T47D (cell line): ENCODE measurements around the gene RHEX.
"Not testable (repeated sequence)": the region's sequence is repeated elsewhere in the genome, so short reads cannot be mapped to it uniquely, and the experiment has no call there.

Experiments
- DNase-seq, 2 experiments: peaks; one replicate each; pipeline versions ENCODE4 v3.0.0 to v3.0.0-alpha.2; 2011 to 2012; ENCODE audit warnings: low read depth in 1 of 2, low spot score in 1 of 2
- JUND ChIP-seq: IDR thresholded peaks from 2 replicates; pipeline ENCODE4 v1.6.1; 2012; ENCODE audit warnings: low read depth
- in situ Hi-C: cut with HindIII; loops from 2 replicates; pipeline ENCODE4 v1.10.0; 2016; ENCODE audit warnings: low sequenced_read_pairs, low pct_unique_long_range_greater_than_20kb

The RHEX gene

GRCh38 chr1:206058927-206059292 is 5.9 kb downstream of the RHEX start:
- TF ChIP-seq JUND = no peak
- no peak for DNase-seq
- in situ Hi-C loops = no loop called here

GRCh38 chr1:206059355-206059915 is 6.5 kb downstream of the RHEX start:
- no peak for DNase-seq
- no peak for TF ChIP-seq JUND
- in situ Hi-C loops = no loop called here

- TF ChIP-seq JUND = no peak
- no peak for DNase-seq
- in situ Hi-C loops = no loop called here
Observed at GRCh38 chr1:206060844-206061243, 7.9 kb downstream of the RHEX start.

GRCh38 chr1:206062464-206062863 is 9.5 kb downstream of the RHEX start:
- TF ChIP-seq JUND = no peak

GRCh38 chr1:206064001-206064400 is 11.0 kb downstream of the RHEX start:
- DNase-seq, in situ Hi-C loops: not testable (repeated sequence)

More at GRCh38 chr1:206062464-206062863, 9.5 kb downstream of the RHEX start:
- in situ Hi-C loops = no loop called here
- no peak for DNase-seq

- in situ Hi-C loops, DNase-seq: not testable (repeated sequence)
Observed at GRCh38 chr1:206064501-206064900, 11.5 kb downstream of the RHEX start.

GRCh38 chr1:206065547-206066145 is 12.7 kb downstream of the RHEX start:
- no peak for TF ChIP-seq JUND
- DNase-seq = no peak
- in situ Hi-C loops = no loop called here

GRCh38 chr1:206066479-206067171 is 13.7 kb downstream of the RHEX start:
- TF ChIP-seq JUND = no peak
- in situ Hi-C loops = no loop called here
- DNase-seq = no peak

- no peak for TF ChIP-seq JUND
- no peak for DNase-seq
- in situ Hi-C loops = no loop called here
Observed at GRCh38 chr1:206067486-206068227, 14.7 kb downstream of the RHEX start.

- in situ Hi-C loops = no loop called here
Observed at GRCh38 chr1:206068314-206068713, 15.3 kb downstream of the RHEX start.

GRCh38 chr1:206070627-206071304 is 17.8 kb downstream of the RHEX start:
- no peak for DNase-seq
- no peak for TF ChIP-seq JUND
- in situ Hi-C loops = no loop called here

More at GRCh38 chr1:206068314-206068713, 15.3 kb downstream of the RHEX start:
- DNase-seq = no peak
- TF ChIP-seq JUND = no peak

- in situ Hi-C loops = no loop called here
- DNase-seq = no peak
- no peak for TF ChIP-seq JUND
Observed at GRCh38 chr1:206074839-206075238, 21.9 kb downstream of the RHEX start.
